Measurements from ENCODE around the gene RASAL1. TPM values are rescaled to one million over a fixed set of nuclear protein-coding genes. Genes with fewer than 3 reads are reported as not detected.

RASAL1 gene
- total and polyA plus RNA-seq, 2 experiments from 2014 or later, result 2.7 to 8.2 TPM

- Histone ChIP-seq H3K4me1 (ENCODE audit: insufficient read depth) (no peaks in the 10 kb centered on the region), H4K20me1 (replicated peaks; ENCODE audit: insufficient read depth) (no peaks in the 10 kb centered on the region), H3K9me2 (ENCODE audit: insufficient read depth) (no peaks in the 10 kb centered on the region), H3K4me3 (no peak overlapping the region), H3K79me2 (replicated peaks; ENCODE audit: insufficient read depth) (no peaks in the 10 kb centered on the region), H3K27ac (ENCODE audit: low read depth) (no peak overlapping the region), H3K27me3 (ENCODE audit: insufficient read depth) (no peaks in the 10 kb centered on the region), H2AFZ (no peak overlapping the region), H3F3A (replicated peaks; ENCODE audit: low read depth) (no peaks in the 10 kb centered on the region), H3K4me2 (no peak overlapping the region), H3K36me3 (ENCODE audit: insufficient read depth) (no peaks in the 10 kb centered on the region)
- ATAC-seq (no peak; the same call in 2 of the 3 replicates), DNase-seq (ENCODE audit: low spot score) (no peak)
- H3K36me3 Mint-ChIP-seq (ENCODE audit: low read depth), result peaks cover 3% of the 10 kb centered on the region; the same call in 1 of the 3 replicates
- no peak for TF ChIP-seq ZNF462 (CRISPR knock-in tag; IDR thresholded peaks at IDR 0.05)
- TF ChIP-seq JUNB (IDR thresholded peaks at IDR 0.05; ENCODE audit: unreplicated experiment), result no peak
- no peak for TF ChIP-seq POLR2AphosphoS5 (IDR thresholded peaks at IDR 0.05; ENCODE audit: low read depth)
- TF ChIP-seq EZH2phosphoT487 (IDR thresholded peaks at IDR 0.05; ENCODE audit: unreplicated experiment), result no peak
- no peak for TF ChIP-seq EZH2 (IDR thresholded peaks at IDR 0.05; ENCODE audit: low read depth, unreplicated experiment)
- no peak for TF ChIP-seq ZNF331 (CRISPR knock-in tag; IDR thresholded peaks at IDR 0.05; ENCODE audit: low read depth)
- H3K4me1 Mint-ChIP-seq, result no peaks in the 10 kb centered on the region; the same call in 2 of the 3 replicates
- H3K4me3 Mint-ChIP-seq, result no peak overlapping the region
- no peak overlapping the region for H3K27ac Mint-ChIP-seq
- H3K27me3 Mint-ChIP-seq (ENCODE audit: insufficient read depth, low read depth, poor library complexity), result peaks cover 6% of the 10 kb centered on the region
- H3K9me3 Mint-ChIP-seq, result no peaks in the 10 kb centered on the region
Observed at GRCh38 chr12:113105606-113106271, 29.8 kb downstream of the RASAL1 start.

Measured in GM23338 (cell line).